ENCODE measurements around the gene DIMT1. TPM values are rescaled to one million over a fixed set of nuclear protein-coding genes. Genes with fewer than 3 reads are reported as not detected.
A peak's percentile ranks its signal among the peaks of the same experiment; 100 is the strongest.

Gene DIMT1
- total RNA-seq, 1 donor from 2014 or later: 21.9 TPM

GRCh38 chr5:62424763-62425162, 21.1 kb upstream of the DIMT1 start:
- TF ChIP-seq, protein P1, sequence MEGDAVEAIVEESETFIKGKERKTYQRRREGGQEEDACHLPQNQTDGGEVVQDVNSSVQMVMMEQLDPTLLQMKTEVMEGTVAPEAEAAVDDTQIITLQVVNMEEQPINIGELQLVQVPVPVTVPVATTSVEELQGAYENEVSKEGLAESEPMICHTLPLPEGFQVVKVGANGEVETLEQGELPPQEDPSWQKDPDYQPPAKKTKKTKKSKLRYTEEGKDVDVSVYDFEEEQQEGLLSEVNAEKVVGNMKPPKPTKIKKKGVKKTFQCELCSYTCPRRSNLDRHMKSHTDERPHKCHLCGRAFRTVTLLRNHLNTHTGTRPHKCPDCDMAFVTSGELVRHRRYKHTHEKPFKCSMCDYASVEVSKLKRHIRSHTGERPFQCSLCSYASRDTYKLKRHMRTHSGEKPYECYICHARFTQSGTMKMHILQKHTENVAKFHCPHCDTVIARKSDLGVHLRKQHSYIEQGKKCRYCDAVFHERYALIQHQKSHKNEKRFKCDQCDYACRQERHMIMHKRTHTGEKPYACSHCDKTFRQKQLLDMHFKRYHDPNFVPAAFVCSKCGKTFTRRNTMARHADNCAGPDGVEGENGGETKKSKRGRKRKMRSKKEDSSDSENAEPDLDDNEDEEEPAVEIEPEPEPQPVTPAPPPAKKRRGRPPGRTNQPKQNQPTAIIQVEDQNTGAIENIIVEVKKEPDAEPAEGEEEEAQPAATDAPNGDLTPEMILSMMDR (IDR thresholded peaks at IDR 0.05; ENCODE audit: unreplicated experiment): no peak
- Mint-ChIP-seq H3K4me1 (no peaks in the 10 kb centered on the region), H3K4me3 (no peak overlapping the region), H3K27me3 (ENCODE audit: low read depth) (no peaks in the 10 kb centered on the region), H3K36me3 (peaks cover 4% of the 10 kb centered on the region), H3K9me3 (no peaks in the 10 kb centered on the region), H3K27ac (no peak overlapping the region)
- DNase-seq (ENCODE audit: low spot score in 2 of 2, unreplicated experiment in 2 of 2): no peak

GRCh38 chr5:62421414-62421813, 17.7 kb upstream of the DIMT1 start:
- TF ChIP-seq, protein P1 (IDR thresholded peaks at IDR 0.05; ENCODE audit: unreplicated experiment): no peak
- no peaks in the 10 kb centered on the region for H3K27me3 Mint-ChIP-seq (ENCODE audit: low read depth)
- peaks cover 4% of the 10 kb centered on the region for H3K36me3 Mint-ChIP-seq
- H3K4me1 Mint-ChIP-seq: no peaks in the 10 kb centered on the region
- no peak for DNase-seq (ENCODE audit: low spot score in 2 of 2, unreplicated experiment in 2 of 2)
- no peak overlapping the region for H3K4me3 Mint-ChIP-seq
- no peak overlapping the region for H3K27ac Mint-ChIP-seq
- H3K9me3 Mint-ChIP-seq: no peaks in the 10 kb centered on the region

- DNase-seq (ENCODE audit: low spot score in 2 of 2, unreplicated experiment in 2 of 2): no peak
- Mint-ChIP-seq H3K9me3 (no peaks in the 10 kb centered on the region), H3K36me3 (peaks cover 2% of the 10 kb centered on the region), H3K4me3 (no peak overlapping the region), H3K27me3 (ENCODE audit: low read depth) (no peaks in the 10 kb centered on the region), H3K27ac (no peak overlapping the region), H3K4me1 (no peaks in the 10 kb centered on the region)
- TF ChIP-seq, protein P1 (IDR thresholded peaks at IDR 0.05; ENCODE audit: unreplicated experiment): no peak
Observed at GRCh38 chr5:62419609-62420008, 15.9 kb upstream of the DIMT1 start.

DNA sequence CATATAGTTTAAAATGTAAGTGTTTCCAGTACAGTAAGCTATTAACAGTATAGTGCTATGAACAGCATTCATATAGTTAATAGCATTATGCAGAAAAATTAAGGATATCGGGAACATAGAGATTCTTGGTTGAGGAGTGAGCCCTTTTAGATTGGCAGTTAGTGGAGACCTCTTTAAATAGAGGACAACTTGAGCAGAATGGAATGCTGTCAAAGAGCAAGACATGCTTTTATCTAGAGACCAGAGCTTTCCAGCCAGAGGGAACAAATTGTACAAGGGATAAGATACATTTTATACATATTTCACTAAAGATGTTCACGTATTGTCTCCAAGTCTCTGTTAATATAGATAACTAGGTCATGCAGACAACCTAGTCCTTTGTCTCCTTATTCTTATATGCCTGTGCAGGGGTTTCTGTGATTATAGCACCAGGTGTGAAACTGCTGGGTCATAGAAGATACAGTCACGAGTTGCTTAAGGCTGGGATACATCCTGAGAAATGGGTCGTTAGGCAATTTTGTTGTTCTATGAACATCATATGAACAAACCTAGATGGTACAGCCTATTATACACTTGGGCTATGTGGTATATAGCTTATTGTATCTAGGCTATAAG, 14.9 kb upstream of the DIMT1 start:
- TF ChIP-seq, protein P1 (IDR thresholded peaks at IDR 0.05; ENCODE audit: unreplicated experiment): no peak
- peaks cover 8% of the 10 kb centered on the region for H3K4me1 Mint-ChIP-seq
- no peaks in the 10 kb centered on the region for H3K36me3 Mint-ChIP-seq
- H3K27me3 Mint-ChIP-seq (ENCODE audit: low read depth): no peaks in the 10 kb centered on the region
- no peak for DNase-seq (ENCODE audit: low spot score in 2 of 2, unreplicated experiment in 2 of 2)
- no peak overlapping the region for H3K27ac Mint-ChIP-seq
- no peak overlapping the region for H3K4me3 Mint-ChIP-seq
- no peaks in the 10 kb centered on the region for H3K9me3 Mint-ChIP-seq

- peaks cover 18% of the 10 kb centered on the region for H3K4me1 Mint-ChIP-seq
- H3K4me3 Mint-ChIP-seq: peak overlapping the region; percentile 92
- H3K36me3 Mint-ChIP-seq: no peaks in the 10 kb centered on the region
- H3K27me3 Mint-ChIP-seq (ENCODE audit: low read depth): no peaks in the 10 kb centered on the region
- no peaks in the 10 kb centered on the region for H3K9me3 Mint-ChIP-seq
- H3K27ac Mint-ChIP-seq: peak overlapping the region; percentile 95
- DNase-seq (ENCODE audit: low spot score in 2 of 2, unreplicated experiment in 2 of 2): no peak
- TF ChIP-seq, protein P1 (IDR thresholded peaks at IDR 0.05; ENCODE audit: unreplicated experiment): no peak
Observed at GRCh38 chr5:62413711-62414110, 10.0 kb upstream of the DIMT1 start.
